ENCODE results near the gene ERCC5.

DNA sequence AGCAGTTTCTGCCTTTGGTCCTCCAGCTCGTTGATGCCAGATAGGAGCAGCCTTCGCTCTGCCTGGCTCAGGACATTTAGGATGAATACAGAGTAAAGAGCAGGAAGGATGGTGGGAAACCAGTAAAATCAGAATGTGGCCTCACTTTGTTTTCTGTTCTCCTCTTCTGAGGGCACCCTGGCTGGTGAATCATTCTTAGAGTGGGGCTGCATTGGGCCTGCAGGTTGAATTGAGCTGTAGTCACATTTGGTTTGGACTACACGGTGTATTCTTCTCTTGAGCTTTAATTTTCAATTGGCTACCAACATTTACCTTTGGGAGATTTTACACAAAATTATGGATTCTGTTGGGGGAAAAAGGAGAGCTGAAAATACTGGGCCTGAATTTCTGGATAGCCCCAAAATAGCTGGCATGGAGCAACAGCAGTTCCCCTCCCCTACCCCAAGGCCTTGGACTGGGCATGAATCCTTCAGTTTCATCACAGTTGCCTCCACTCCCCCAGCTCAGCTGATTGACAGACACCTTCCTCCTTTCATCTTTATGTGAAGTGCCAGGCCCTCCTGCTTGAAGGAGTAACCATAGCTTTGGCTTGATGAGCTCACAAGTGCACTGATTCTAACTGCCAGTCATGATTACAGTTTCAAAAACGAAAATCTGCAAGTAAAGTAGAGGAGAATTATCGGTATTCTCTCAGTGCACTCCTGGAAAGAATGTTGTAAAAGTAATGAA is 24.3 kb downstream of the ERCC5 start:
- TF ChIP-seq, protein P1, sequence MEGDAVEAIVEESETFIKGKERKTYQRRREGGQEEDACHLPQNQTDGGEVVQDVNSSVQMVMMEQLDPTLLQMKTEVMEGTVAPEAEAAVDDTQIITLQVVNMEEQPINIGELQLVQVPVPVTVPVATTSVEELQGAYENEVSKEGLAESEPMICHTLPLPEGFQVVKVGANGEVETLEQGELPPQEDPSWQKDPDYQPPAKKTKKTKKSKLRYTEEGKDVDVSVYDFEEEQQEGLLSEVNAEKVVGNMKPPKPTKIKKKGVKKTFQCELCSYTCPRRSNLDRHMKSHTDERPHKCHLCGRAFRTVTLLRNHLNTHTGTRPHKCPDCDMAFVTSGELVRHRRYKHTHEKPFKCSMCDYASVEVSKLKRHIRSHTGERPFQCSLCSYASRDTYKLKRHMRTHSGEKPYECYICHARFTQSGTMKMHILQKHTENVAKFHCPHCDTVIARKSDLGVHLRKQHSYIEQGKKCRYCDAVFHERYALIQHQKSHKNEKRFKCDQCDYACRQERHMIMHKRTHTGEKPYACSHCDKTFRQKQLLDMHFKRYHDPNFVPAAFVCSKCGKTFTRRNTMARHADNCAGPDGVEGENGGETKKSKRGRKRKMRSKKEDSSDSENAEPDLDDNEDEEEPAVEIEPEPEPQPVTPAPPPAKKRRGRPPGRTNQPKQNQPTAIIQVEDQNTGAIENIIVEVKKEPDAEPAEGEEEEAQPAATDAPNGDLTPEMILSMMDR (IDR thresholded peaks at IDR 0.05 in 8 of 11, conservative IDR thresholded peaks at IDR 0.05 in 3 of 11) = no peak
- no peak for TF ChIP-seq POLR2A (IDR thresholded peaks at IDR 0.05)
- no peak for TF ChIP-seq POLR2AphosphoS5 (IDR thresholded peaks at IDR 0.05)

Measured in spleen (tissue), 7 donors.